Hepatocyte (in vitro differentiated cells): Measurements from ENCODE around the gene NTF3. TPM values are rescaled to one million over a fixed set of nuclear protein-coding genes. Genes with fewer than 3 reads are reported as not detected.

ENCODE experiments used
- DNase-seq: peaks from one replicate; pipeline ENCODE4 v3.0.0-alpha.2; 2016; ENCODE audit warnings: low spot score
- H2AFZ ChIP-seq: fragments of 200-600 bp; sonication (generic); 2 replicates; pipeline ENCODE4 v1.6.0; 2016; ENCODE audit warnings: antibody characterized with exemption, mild to moderate bottlenecking
- H3K27ac ChIP-seq: fragments of 200-600 bp; sonication (generic); 2 replicates; pipeline ENCODE4 v1.5.1; 2016; ENCODE audit warnings: mild to moderate bottlenecking
- H3K27me3 ChIP-seq: fragments of 200-600 bp; sonication (generic); 2 replicates; pipeline ENCODE4 v1.6.1; 2016
- H3K36me3 ChIP-seq: fragments of 200-600 bp; sonication (generic); replicated peaks from 2 replicates; pipeline ENCODE4 v1.5.1; 2016; ENCODE audit warnings: low read depth; ENCODE audit not compliant: insufficient read depth
- H3K4me1 ChIP-seq: fragments of 200-600 bp; sonication (generic); 2 replicates; pipeline ENCODE4 v1.5.1; 2016; ENCODE audit warnings: mild to moderate bottlenecking, moderate library complexity; ENCODE audit not compliant: insufficient read depth
- H3K4me2 ChIP-seq: fragments of 200-600 bp; sonication (generic); 2 replicates; pipeline ENCODE4 v1.6.0; 2016
- H3K4me3 ChIP-seq: fragments of 200-600 bp; sonication (generic); 2 replicates; pipeline ENCODE4 v1.5.1; 2016; ENCODE audit warnings: mild to moderate bottlenecking
- H3K79me2 ChIP-seq: fragments of 200-600 bp; sonication (generic); 2 replicates; pipeline ENCODE4 v1.6.0; 2017; ENCODE audit warnings: mild to moderate bottlenecking
- H3K9me2 ChIP-seq: fragments of 200-600 bp; sonication (generic); replicated peaks from 2 replicates; pipeline ENCODE4 v1.6.0; 2017; ENCODE audit warnings: mild to moderate bottlenecking; ENCODE audit not compliant: insufficient read depth
- H3K9me3 ChIP-seq: fragments of 200-600 bp; sonication (generic); 2 replicates; pipeline ENCODE4 v1.5.1; 2016; ENCODE audit warnings: low read depth, mild to moderate bottlenecking
- H4K20me1 ChIP-seq: fragments of 200-600 bp; sonication (generic); 2 replicates; pipeline ENCODE4 v1.6.0; 2016; ENCODE audit warnings: mild to moderate bottlenecking; ENCODE audit not compliant: insufficient read depth, poor library complexity, severe bottlenecking
- CTCF ChIP-seq: fragments of 200-600 bp; sonication (generic); IDR thresholded peaks from 2 replicates; pipeline ENCODE4 v1.5.1; 2016; ENCODE audit warnings: antibody characterized with exemption, mild to moderate bottlenecking; ENCODE audit not compliant: poor library complexity
- EZH2 ChIP-seq: fragments of 200-600 bp; sonication (generic); IDR thresholded peaks from 2 replicates; pipeline ENCODE4 v1.6.1; 2016; ENCODE audit warnings: antibody characterized with exemption, mild to moderate bottlenecking, borderline replicate concordance
- EZH2phosphoT487 ChIP-seq: fragments of 200-600 bp; sonication (generic); IDR thresholded peaks from one replicate; pipeline ENCODE4 v1.6.1; 2018; ENCODE audit warnings: antibody characterized with exemption, mild to moderate bottlenecking, low read depth, moderate library complexity; ENCODE audit not compliant: unreplicated experiment, severe bottlenecking
- WGBS: methylation state at CpG from one replicate; pipeline ENCODE4 v1.1.6; 2016; ENCODE audit warnings: low lambda C conversion rate; ENCODE audit errors: missing lambda C conversion rate; 5-methylcytosine and 5-hydroxymethylcytosine counted together
- polyA plus RNA-seq: library from polyadenylated mRNA; unstranded; fragments of >200 nt; fragmentation: Nextera tagmentation; extraction: Ambion mirVana; gene quantifications from 2 replicates; pipeline ENCODE4 v1.2.1, GENCODE V29; 2016
- total RNA-seq: library from RNA; depleted of rRNA; stranded (reverse); fragments of >200 nt; gene quantifications from 2 replicates; pipeline ENCODE4 v1.2.3, GENCODE V29; 2014

Gene NTF3
- total and polyA plus RNA-seq, 2 experiments from 2014 or later, result 5.0 to 7.1 TPM

GRCh38 chr12:5524116-5524768 is 92.3 kb downstream of the NTF3 start:
- Histone ChIP-seq H3K27ac (no peak overlapping the region), H3K9me3 (no peaks in the 10 kb centered on the region), H3K4me1 (no peaks in the 10 kb centered on the region), H3K9me2 (no peaks in the 10 kb centered on the region), H3K4me3 (no peak overlapping the region), H3K79me2 (no peaks in the 10 kb centered on the region), H3K36me3 (no peaks in the 10 kb centered on the region), H2AFZ (no peak overlapping the region), H3K4me2 (no peak overlapping the region), H3K27me3 (no peaks in the 10 kb centered on the region), H4K20me1 (no peaks in the 10 kb centered on the region)
- DNase-seq, result no peak
- 91% methylated on average over 12 of the region's 12 CpGs for whole genome bisulfite sequencing
- TF ChIP-seq EZH2phosphoT487, result no peak

GRCh38 chr12:5524769-5525436 is 93.0 kb downstream of the NTF3 start:
- Histone ChIP-seq H4K20me1 (no peaks in the 10 kb centered on the region), H3K9me2 (no peaks in the 10 kb centered on the region), H2AFZ (no peak overlapping the region), H3K4me1 (no peaks in the 10 kb centered on the region), H3K79me2 (no peaks in the 10 kb centered on the region), H3K27me3 (no peaks in the 10 kb centered on the region), H3K9me3 (no peaks in the 10 kb centered on the region), H3K36me3 (no peaks in the 10 kb centered on the region), H3K4me3 (no peak overlapping the region), H3K4me2 (no peak overlapping the region), H3K27ac (no peak overlapping the region)
- DNase-seq, result no peak
- 92% methylated on average over 15 of the region's 15 CpGs for WGBS
- TF ChIP-seq EZH2phosphoT487 (no peak), CTCF (no peak)

GRCh38 chr12:5525783-5526367 is 94.0 kb downstream of the NTF3 start:
- H2AFZ ChIP-seq, result no peak overlapping the region
- 93% methylated on average over 4 of the region's 4 CpGs for WGBS

More at GRCh38 chr12:5525783-5526367, 94.0 kb downstream of the NTF3 start:
- Histone ChIP-seq H3K79me2 (no peaks in the 10 kb centered on the region), H3K36me3 (no peaks in the 10 kb centered on the region), H3K27me3 (no peaks in the 10 kb centered on the region), H3K4me2 (no peak overlapping the region), H4K20me1 (no peaks in the 10 kb centered on the region), H3K27ac (no peak overlapping the region), H3K4me1 (no peaks in the 10 kb centered on the region), H3K9me2 (no peaks in the 10 kb centered on the region), H3K9me3 (no peaks in the 10 kb centered on the region), H3K4me3 (no peak overlapping the region)
- no peak for DNase-seq
- no peak for TF ChIP-seq CTCF
- no peak for TF ChIP-seq EZH2phosphoT487
- no peak for TF ChIP-seq EZH2
